Measurements from ENCODE around the gene C1QTNF6. TPM values are rescaled to one million over a fixed set of nuclear protein-coding genes. Genes with fewer than 3 reads are reported as not detected.

C1QTNF6 gene
- total and polyA plus RNA-seq, 2 of the 8 experiments (the other 6 are each of a cell fraction or from before 2014, with no cell fraction given): 3.1 to 6.5 TPM

DNA sequence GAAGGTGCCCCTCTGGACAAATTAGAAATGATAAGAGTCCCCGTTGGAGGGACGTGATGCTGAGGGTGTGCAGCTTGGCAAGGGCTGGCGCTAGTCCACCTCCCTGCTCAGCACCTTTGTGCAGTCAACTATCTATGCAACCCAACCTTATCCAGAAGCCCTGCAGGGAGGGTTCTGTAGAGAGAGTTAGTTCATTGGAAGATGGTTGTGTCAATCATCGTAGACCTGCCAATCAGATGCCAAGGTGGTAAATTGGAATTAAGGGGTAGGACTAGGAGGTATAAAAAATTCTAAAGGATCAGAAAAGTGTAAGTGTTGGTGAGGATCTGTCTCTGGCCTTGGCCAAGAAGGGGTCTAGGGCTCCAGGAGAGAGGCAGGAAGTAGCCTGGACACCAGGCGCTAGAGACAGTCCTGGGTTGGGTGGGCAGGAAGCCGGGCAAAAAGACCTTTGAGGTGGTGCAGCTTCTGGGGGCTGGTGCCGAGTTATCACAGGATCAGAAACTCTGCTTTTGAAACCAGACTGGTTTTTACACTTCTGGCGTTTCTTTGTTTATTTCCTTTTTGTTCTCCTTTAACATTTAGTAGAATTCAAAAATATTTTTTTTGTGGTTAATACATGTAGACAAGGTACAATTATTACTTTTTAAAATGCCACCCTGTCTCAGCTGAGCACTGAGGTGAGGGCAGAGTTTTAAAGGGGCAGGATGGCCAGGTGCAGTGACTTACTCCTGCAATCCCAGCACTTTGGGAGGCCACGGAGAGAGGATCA lies 1.6 kb downstream of the C1QTNF6 start:
- Histone ChIP-seq H2AFZ (ENCODE audit: low read length) (no peak overlapping the region), H2BK12ac (ENCODE audit: low read depth, low read length) (no peak overlapping the region), H3K9me3 (ENCODE audit: insufficient read depth in 2 of 2, low read depth in 1 of 2, low read length in 1 of 2) (no peaks in the 10 kb centered on the region), H2BK120ac (replicated peaks; ENCODE audit: low read depth, low read length) (no peak overlapping the region), H3K23me2 (ENCODE audit: low read depth, low read length) (peaks cover 3% of the 10 kb centered on the region; the same call in 1 of the 2 replicates), H4K91ac (replicated peaks; ENCODE audit: insufficient read length, low read length) (no peak overlapping the region), H3K4me3 (ENCODE audit: extremely low read depth in 1 of 4, insufficient read depth in 2 of 4, low read depth in 3 of 4, low read length in 4 of 4) (no peak overlapping the region), H3K79me1 (ENCODE audit: low read depth, low read length) (no peaks in the 10 kb centered on the region), H3K4me2 (ENCODE audit: insufficient read depth in 1 of 2, low read depth in 2 of 2, low read length in 2 of 2) (peak overlapping the region in 1 of 2 experiments; percentile 73; a peak in 2 of 4 replicates), H2AK5ac (ENCODE audit: low read depth, low read length) (peak overlapping the region; percentile 16; the same call in 1 of the 2 replicates), H3K4ac (replicated peaks; ENCODE audit: insufficient read length, low read depth, low read length) (no peak overlapping the region), H4K8ac (ENCODE audit: extremely low read depth, insufficient read depth, low read length) (peak overlapping the region; percentile 4; the same call in 1 of the 2 replicates), H2BK15ac (ENCODE audit: low read length) (peak overlapping the region; percentile 95; the same call in 1 of the 2 replicates), H3K9ac (replicated peaks in 1 of 4; ENCODE audit: extremely low read depth in 1 of 4, low read depth in 3 of 4, low read length in 3 of 4) (no peak overlapping the region), H2BK20ac (ENCODE audit: low read length) (no peak overlapping the region; the same call in 1 of the 2 replicates), H3K56ac (replicated peaks; ENCODE audit: insufficient read length, low read depth, low read length) (no peak overlapping the region), H3K27me3 (replicated peaks in 1 of 4; ENCODE audit: control insufficient read depth in 3 of 4, extremely low read depth in 1 of 4, insufficient read depth in 3 of 4, low read length in 3 of 4) (no peaks in the 10 kb centered on the region), H3K36me3 (ENCODE audit: control insufficient read depth in 2 of 4, insufficient read depth in 4 of 4, low read length in 3 of 4) (peaks cover 0 to 8% (median 0%) of the 10 kb centered on the region in 4 experiments; a peak in 2 of 8 replicates), H3K18ac (ENCODE audit: extremely low read depth, low read length) (peak overlapping the region; percentile 56; the same call in 1 of the 2 replicates), H3K23ac (ENCODE audit: insufficient read length) (no peak overlapping the region), H4K20me1 (replicated peaks in 1 of 2; ENCODE audit: control insufficient read depth in 1 of 2, insufficient read depth in 2 of 2, low read length in 2 of 2) (no peaks in the 10 kb centered on the region), H3K79me2 (ENCODE audit: control insufficient read depth in 1 of 2, insufficient read depth in 2 of 2, low read length in 2 of 2) (no peaks in the 10 kb centered on the region), H3K27ac (ENCODE audit: low read depth, low read length) (no peak overlapping the region), H3K14ac (ENCODE audit: insufficient read length) (no peak overlapping the region), H3K4me1 (replicated peaks in 1 of 4; ENCODE audit: control insufficient read depth in 3 of 4, insufficient read depth in 4 of 4, low read length in 3 of 4) (peaks cover 7 to 23% (median 15%) of the 10 kb centered on the region in 4 experiments), H2BK5ac (ENCODE audit: low read depth, low read length) (peak overlapping the region; percentile 60; the same call in 1 of the 2 replicates), H4K5ac (ENCODE audit: insufficient read length, low read depth, low read length) (no peak overlapping the region)
- POLR2A ChIA-PET (ENCODE audit: partially characterized antibody): interaction anchor here (1.1 to 1.2 kb wide), 2 partner anchors 14 to 23 kb away, joined by 3 to 4 read pairs; no protein-coding TSS in a partner anchor
- 87% methylated on average over 9 of the region's 9 CpGs; no CpG with 5 or more reads in 1 of the 2 experiments for WGBS, 2 experiments (ENCODE audit: extremely low coverage in 1 of 2, insufficient coverage in 1 of 2, insufficient read length in 1 of 2, insufficient replicate concordance in 2 of 2, low coverage in 1 of 2, low lambda C conversion rate in 2 of 2, missing lambda C conversion rate in 1 of 2)
- FAIRE-seq (peak; percentile 80), DNase-seq (ENCODE audit: low read depth in 1 of 2, low spot score in 2 of 2) (peak in 1 of 2 experiments; percentile 68)
- CTCF ChIA-PET (ENCODE audit: partially characterized antibody): interaction anchor here (1.0 to 5.8 kb wide), 3 partner anchors 11 to 13 kb away, joined by 4 to 29 read pairs (median 6); no protein-coding TSS in a partner anchor
- no peak for TF ChIP-seq POLR2A (IDR thresholded peaks at IDR 0.05; ENCODE audit: control extremely low read depth in 1 of 2, low read depth in 2 of 2, low read length in 2 of 2)
- TF ChIP-seq SIX5 (IDR thresholded peaks at IDR 0.05; ENCODE audit: low read depth, low read length): no peak
- TF ChIP-seq GTF2F1 (IDR thresholded peaks at IDR 0.05; ENCODE audit: borderline replicate concordance, low read depth, low read length): no peak
- no peak for TF ChIP-seq RNF2 (IDR thresholded peaks at IDR 0.05; ENCODE audit: borderline replicate concordance, low read depth, low read length, missing control alignments, poor library complexity, severe bottlenecking)
- TF ChIP-seq, protein P1, sequence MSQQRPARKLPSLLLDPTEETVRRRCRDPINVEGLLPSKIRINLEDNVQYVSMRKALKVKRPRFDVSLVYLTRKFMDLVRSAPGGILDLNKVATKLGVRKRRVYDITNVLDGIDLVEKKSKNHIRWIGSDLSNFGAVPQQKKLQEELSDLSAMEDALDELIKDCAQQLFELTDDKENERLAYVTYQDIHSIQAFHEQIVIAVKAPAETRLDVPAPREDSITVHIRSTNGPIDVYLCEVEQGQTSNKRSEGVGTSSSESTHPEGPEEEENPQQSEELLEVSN (IDR thresholded peaks at IDR 0.05): no peak
- TF ChIP-seq JUN (IDR thresholded peaks at IDR 0.05; ENCODE audit: low read depth, low read length): no peak
- no peak for TF ChIP-seq ZNF274 (IDR thresholded peaks at IDR 0.05; ENCODE audit: borderline replicate concordance, extremely low read depth, low read length)
- no peak for TF ChIP-seq RAD21 (IDR thresholded peaks at IDR 0.05 in 1 of 2, conservative IDR thresholded peaks at IDR 0.05 in 1 of 2; ENCODE audit: low read depth in 2 of 2, low read length in 2 of 2)
- no peak for TF ChIP-seq KDM5A (IDR thresholded peaks at IDR 0.05; ENCODE audit: low read length)
- TF ChIP-seq POLR2AphosphoS5 (IDR thresholded peaks at IDR 0.05; ENCODE audit: low read depth, low read length): no peak

Data from H1 (cell line).